Astrocyte of the hippocampus (primary cell): Measurements from ENCODE around the gene PCDHGA5.
"Not testable (repeated sequence)": the region's sequence is repeated elsewhere in the genome, so short reads cannot be mapped to it uniquely, and the experiment has no call there.

Experiments
- DNase-seq: peaks from one replicate; pipeline ENCODE4 v3.0.0; 2011; ENCODE audit warnings: low read depth, low spot score

The PCDHGA5 gene

DNA sequence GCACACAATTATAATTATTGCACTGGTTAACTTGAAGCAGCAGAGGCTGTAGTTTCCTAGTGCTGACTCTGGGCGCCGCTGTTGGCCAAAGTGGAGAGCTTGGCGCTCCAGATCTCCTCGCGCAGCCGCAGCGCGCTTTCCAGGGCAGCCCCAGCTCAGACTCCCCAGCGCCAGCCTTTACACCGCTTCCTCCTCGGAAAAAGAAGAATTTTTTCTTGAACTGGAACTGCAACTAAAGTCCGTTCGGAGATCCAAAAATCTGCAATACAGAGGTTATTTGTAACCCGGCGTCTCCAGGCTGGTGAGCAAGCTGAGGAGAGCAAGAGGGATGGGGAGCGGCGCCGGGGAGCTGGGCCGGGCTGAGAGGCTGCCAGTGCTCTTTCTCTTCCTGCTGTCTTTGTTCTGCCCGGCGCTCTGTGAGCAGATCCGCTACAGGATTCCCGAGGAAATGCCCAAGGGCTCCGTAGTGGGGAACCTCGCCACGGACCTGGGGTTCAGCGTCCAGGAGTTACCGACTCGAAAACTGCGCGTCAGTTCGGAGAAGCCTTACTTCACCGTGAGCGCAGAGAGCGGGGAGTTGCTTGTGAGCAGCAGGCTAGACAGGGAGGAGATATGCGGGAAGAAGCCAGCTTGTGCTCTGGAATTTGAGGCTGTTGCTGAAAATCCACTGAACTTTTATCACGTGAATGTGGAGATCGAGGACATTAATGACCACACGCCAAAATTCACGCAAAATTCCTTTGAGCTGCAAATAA is 23.8 kb downstream of the PCDHGA5 start, which contains the start of gene PCDHGB4:
Gene PCDHGB4, plus strand, starts transcription at position 142 of the 755 bp plus-strand sequence. Its CDS starts 187 bp downstream, at position 329.
- peak; percentile 62 for DNase-seq

DNA sequence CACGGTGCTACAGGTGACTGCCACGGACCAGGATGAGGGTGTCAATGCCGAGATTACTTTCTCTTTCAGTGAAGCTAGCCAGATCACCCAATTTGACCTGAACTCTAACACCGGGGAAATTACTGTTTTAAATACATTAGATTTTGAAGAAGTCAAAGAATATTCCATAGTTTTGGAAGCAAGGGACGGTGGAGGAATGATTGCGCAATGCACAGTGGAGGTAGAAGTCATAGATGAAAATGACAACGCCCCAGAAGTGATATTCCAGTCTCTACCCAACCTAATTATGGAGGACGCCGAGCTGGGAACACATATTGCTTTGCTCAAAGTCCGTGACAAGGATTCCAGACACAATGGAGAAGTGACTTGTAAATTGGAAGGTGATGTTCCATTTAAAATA is 24.7 kb downstream of the PCDHGA5 start:
- DNase-seq: no peak

- no peak for DNase-seq
Measured at GRCh38 chr5:141389153-141390042, 25.4 kb downstream of the PCDHGA5 start.

DNA sequence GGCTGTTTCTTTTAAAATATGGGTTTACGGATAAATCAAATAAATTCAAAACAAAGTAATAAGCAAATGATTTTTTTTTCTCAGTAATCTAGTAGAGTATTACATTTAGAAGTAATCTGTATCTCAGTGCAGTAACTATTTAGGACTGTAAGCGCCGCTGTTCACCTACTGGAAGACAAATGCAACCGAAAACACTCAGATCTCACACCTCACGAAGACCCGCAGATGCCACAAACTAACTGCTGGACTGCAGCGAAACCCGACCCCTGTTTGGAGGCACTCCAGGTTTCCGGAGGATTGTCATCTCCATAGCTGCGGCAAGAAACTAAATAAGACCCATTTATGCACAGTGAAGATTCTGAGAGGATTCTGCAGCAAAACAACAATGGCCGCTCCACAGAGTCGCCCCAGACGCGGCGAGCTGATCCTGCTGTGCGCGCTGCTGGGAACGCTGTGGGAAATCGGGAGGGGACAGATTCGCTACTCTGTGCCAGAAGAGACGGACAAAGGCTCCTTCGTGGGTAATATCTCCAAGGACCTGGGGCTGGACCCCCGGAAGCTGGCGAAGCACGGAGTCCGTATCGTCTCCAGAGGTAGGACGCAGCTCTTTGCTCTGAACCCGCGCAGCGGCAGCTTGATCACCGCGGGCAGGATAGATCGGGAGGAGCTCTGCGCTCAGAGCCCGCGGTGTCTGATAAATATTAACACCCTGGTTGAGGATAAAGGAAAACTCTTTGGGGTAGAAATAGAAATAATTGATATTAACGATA is 28.7 kb downstream of the PCDHGA5 start, which contains the start of gene PCDHGA8:
Gene PCDHGA8, plus strand, starts transcription at position 205 of the 770 bp plus-strand sequence. Its CDS starts 181 bp downstream, at position 386.
- no peak for DNase-seq

DNA sequence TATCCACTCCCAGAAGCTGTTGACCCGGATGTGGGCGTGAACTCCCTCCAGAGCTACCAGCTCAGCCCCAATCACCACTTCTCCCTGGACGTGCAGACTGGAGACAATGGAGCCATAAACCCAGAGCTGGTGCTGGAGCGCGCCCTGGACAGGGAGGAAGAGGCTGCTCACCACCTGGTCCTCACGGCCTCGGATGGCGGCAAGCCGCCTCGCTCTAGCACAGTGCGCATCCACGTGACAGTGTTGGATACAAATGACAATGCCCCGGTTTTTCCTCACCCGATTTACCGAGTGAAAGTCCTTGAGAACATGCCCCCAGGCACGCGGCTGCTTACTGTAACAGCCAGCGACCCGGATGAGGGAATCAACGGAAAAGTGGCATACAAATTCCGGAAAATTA is 29.3 kb downstream of the PCDHGA5 start:
- no peak for DNase-seq

- DNase-seq: not testable (repeated sequence)
Measured at GRCh38 chr5:141394401-141395187, 30.6 kb downstream of the PCDHGA5 start.

GRCh38 chr5:141397756-141398551 is 34.0 kb downstream of the PCDHGA5 start, which contains the start of gene PCDHGB5:
PCDHGB5 (plus strand) TSS chr5:141397947; CDS start chr5:141398128, 181 bp downstream.
- DNase-seq: peak; percentile 66

DNA sequence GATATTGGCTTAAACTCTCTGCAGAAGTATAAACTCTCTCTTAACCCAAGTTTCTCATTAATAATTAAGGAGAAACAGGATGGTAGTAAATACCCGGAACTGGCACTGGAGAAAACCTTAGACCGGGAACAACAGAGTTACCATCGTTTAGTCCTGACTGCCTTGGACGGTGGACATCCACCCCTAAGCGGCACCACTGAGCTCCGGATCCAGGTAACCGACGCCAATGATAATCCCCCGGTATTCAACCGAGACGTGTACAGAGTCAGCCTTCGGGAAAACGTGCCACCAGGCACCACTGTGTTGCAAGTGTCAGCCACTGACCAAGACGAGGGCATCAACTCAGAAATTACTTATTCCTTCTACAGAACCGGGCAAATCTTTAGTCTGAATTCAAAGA is 34.6 kb downstream of the PCDHGA5 start:
- no peak for DNase-seq

DNA sequence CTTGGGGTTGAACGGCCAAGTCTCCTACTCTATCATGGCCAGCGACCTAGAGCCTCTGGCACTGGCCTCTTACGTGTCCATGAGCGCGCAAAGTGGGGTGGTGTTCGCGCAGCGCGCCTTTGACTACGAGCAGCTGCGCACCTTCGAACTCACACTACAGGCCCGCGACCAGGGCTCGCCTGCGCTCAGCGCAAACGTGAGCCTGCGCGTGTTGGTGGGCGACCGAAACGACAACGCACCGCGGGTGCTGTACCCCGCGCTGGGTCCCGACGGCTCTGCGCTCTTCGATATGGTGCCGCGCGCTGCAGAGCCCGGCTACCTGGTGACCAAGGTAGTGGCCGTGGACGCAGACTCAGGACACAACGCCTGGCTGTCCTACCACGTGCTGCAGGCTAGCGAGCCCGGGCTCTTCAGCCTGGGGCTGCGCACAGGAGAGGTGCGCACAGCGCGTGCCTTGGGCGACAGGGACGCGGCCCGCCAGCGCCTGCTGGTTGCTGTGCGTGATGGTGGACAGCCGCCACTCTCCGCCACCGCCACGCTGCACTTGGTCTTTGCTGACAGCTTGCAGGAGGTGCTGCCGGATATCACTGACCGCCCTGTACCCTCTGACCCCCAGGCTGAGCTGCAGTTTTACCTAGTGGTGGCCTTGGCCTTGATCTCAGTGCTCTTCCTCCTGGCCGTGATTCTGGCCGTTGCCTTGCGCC is 35.7 kb downstream of the PCDHGA5 start:
- no peak for DNase-seq

DNA sequence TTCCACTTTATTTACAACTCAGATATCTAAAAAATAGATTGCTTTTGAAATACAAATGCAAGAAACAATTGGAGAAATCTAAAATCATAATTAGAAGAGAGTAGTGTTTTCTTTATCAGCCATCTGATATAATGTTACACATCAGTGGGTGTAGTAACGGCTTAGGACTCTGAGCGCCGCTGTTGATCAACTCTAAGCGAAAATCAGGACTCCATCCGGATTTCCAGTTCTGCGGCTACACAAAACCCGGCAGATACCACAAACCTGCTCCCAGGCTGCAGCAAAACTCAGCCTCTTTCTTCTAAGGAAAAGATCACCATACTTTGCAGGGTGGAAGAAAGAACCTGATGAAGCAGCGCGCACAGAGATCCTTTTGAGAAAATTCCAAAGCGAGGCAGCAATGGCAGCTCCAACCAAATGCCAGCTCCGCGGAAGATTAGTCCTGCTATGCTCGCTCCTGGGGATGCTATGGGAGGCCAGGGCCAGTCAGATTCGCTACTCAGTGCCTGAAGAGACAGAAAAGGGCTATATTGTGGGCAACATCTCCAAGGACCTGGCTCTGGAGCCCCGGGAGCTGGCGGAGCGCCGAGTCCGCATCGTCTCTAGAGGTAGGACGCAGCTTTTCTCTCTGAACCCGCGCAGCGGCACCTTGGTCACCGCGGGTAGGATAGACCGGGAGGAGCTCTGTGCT is 38.7 kb downstream of the PCDHGA5 start, which contains the start of gene PCDHGA9:
Gene PCDHGA9, plus strand, starts transcription at position 226 of the 691 bp plus-strand sequence. Its CDS starts 175 bp downstream, at position 401.
- peak; percentile 18 for DNase-seq

GRCh38 chr5:141403387-141403786 is 39.4 kb downstream of the PCDHGA5 start:
- no peak for DNase-seq

- DNase-seq: peak; percentile 62
Measured at GRCh38 chr5:141407790-141408505, 44.0 kb downstream of the PCDHGA5 start, which contains the start of gene PCDHGB6. PCDHGB6 (plus strand) TSS chr5:141408021; CDS start chr5:141408203, 182 bp downstream.

- no peak for DNase-seq
Measured at GRCh38 chr5:141409598-141410306, 45.8 kb downstream of the PCDHGA5 start.

DNA sequence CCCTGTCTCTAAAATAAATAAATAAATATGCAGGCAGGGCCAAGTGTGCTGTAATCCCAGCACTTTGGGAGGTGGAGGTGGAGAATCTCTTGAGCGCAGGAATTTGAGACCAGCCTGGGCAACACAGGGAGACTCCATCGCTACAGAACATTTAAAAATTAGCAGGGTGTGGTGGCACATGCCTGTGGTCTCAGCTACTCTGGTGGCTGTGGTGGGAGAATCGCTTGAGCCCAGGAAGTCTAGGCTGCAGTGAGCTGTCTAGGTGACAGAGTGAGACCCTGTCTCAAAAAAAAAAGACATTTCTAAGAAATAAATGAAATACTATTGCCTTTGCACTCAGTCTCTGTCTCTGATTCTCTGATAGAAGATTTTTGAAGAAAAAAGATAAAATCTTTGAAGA is 47.6 kb downstream of the PCDHGA5 start:
- DNase-seq: no peak

DNA sequence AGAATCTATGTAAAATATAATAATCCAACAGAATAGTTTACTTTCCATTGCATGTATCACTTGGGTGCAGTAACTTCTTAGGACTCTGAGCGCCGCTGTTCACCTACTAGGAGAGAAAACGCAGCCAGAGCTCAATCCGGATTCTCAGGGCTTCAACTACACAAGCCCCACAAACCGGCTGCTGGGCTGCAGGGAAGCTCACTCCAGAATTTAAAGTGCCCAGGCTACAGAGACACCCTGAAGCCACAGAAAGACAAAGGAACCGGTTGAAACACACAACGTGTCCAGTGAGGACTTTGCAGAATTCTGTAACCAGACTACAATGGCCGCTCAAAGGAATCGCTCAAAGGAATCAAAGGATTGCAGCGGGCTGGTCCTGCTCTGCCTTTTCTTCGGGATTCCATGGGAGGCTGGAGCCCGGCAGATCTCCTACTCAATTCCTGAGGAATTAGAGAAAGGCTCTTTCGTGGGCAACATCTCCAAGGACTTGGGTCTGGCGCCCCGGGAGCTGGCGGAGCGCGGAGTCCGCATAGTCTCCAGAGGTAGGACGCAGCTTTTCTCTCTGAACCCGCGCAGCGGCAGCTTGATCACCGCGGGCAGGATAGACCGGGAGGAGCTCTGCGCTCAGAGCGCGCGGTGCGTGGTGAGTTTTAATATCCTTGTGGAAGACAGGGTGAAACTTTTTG is 49.0 kb downstream of the PCDHGA5 start, which contains the start of gene PCDHGA10:
Gene PCDHGA10, plus strand, starts transcription at position 134 of the 686 bp plus-strand sequence. Its CDS starts 189 bp downstream, at position 323.
- peak; percentile 70 for DNase-seq

DNA sequence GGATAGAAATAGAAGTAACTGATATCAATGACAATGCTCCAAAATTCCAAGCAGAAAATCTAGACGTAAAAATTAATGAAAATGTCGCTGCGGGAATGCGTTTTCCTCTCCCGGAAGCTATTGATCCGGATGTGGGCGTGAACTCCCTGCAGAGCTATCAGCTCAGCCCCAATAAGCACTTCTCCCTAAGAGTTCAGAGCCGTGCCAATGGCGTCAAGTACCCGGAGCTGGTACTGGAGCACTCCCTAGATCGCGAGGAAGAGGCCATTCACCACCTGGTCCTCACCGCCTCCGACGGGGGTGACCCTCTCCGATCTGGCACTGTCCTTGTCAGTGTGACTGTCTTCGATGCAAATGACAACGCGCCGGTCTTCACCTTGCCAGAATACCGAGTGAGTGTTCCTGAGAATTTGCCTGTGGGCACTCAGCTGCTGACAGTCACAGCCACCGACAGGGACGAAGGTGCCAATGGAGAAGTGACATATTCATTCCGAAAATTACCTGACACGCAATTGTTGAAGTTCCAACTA is 49.6 kb downstream of the PCDHGA5 start:
- no peak for DNase-seq
